PC-9 (cell line): ENCODE data around the gene EPHA4.

Source experiments
- CTCF ChIP-seq: fragments of 200-600 bp; sonication (generic); conservative IDR thresholded peaks from 2 replicates; pipeline ENCODE4 v1.6.1; 2017; ENCODE audit warnings: mixed run types, antibody characterized with exemption, mild to moderate bottlenecking, moderate library complexity
- EZH2 ChIP-seq: fragments of 200-600 bp; sonication (generic); IDR thresholded peaks from 2 replicates; pipeline ENCODE4 v1.8.0; 2017; ENCODE audit warnings: antibody characterized with exemption, low read depth

- TF ChIP-seq CTCF (no peak), EZH2 (no peak)
These were observed 17.6 kb upstream of the EPHA4 start for GRCh38 chr2:221589696-221590095.
